A673 (cell line): ENCODE results near the gene GNLY. TPM values are rescaled to one million over a fixed set of nuclear protein-coding genes. Genes with fewer than 3 reads are reported as not detected.

ENCODE experiments used
- BruUV-seq: library from RNA; stranded (reverse); fragments of 400-500 nt; replicated peaks from 2 replicates; lab custom pipeline; 2021; lab: Mats Ljungman, UMichigan
- CTCF ChIA-PET: fragments of 300-600 bp; sonication (Branson Sonifier 250); formaldehyde crosslinking; loops from one replicate; lab custom pipeline; 2022; ENCODE audit warnings: antibody characterized with exemption; lab: Charles Lee
- POLR2A ChIA-PET: fragments of 300-600 bp; sonication (Branson Sonifier 250); formaldehyde crosslinking; loops from one replicate; lab custom pipeline; 2022; ENCODE audit warnings: antibody characterized with exemption; ENCODE audit not compliant: low non-redundant PET; lab: Charles Lee
- DNase-seq: peaks from one replicate; pipeline ENCODE4 v3.0.0-alpha.2; 2015; ENCODE audit warnings: low spot score
- H3K27ac ChIP-seq: fragments of 200-600 bp; sonication (generic); 2 replicates; pipeline ENCODE4 v1.5.1; 2016; ENCODE audit warnings: mixed run types, low read depth, mild to moderate bottlenecking, mixed read lengths, antibody characterized with exemption, low read length; ENCODE audit not compliant: poor library complexity, severe bottlenecking
- H3K27me3 ChIP-seq: fragments of 200-600 bp; sonication (generic); replicated peaks from 2 replicates; pipeline ENCODE4 v1.6.1; 2017; ENCODE audit warnings: mixed run types, low read depth, mild to moderate bottlenecking, mixed read lengths, antibody characterized with exemption, low read length; ENCODE audit not compliant: insufficient read depth, poor library complexity
- H3K36me3 ChIP-seq: fragments of 200-600 bp; sonication (generic); 2 replicates; pipeline ENCODE4 v1.6.1; 2016; ENCODE audit warnings: mixed run types, mild to moderate bottlenecking, mixed read lengths, antibody characterized with exemption, low read length; ENCODE audit not compliant: insufficient read depth, poor library complexity, severe bottlenecking
- H3K4me1 ChIP-seq: fragments of 200-600 bp; sonication (generic); 2 replicates; pipeline ENCODE4 v1.6.1; 2017; ENCODE audit warnings: mixed run types, mild to moderate bottlenecking, mixed read lengths, antibody characterized with exemption, low read length; ENCODE audit not compliant: insufficient read depth, poor library complexity, severe bottlenecking
- H3K4me3 ChIP-seq: fragments of 200-600 bp; sonication (generic); 2 replicates; pipeline ENCODE4 v1.5.1; 2016; ENCODE audit warnings: low read depth, mixed run types, mild to moderate bottlenecking, mixed read lengths, low read length; ENCODE audit not compliant: poor library complexity, severe bottlenecking
- H3K9me3 ChIP-seq: fragments of 200-600 bp; sonication (generic); 2 replicates; pipeline ENCODE4 v1.6.1; 2016; ENCODE audit warnings: mixed run types, low read depth, mild to moderate bottlenecking, mixed read lengths, antibody characterized with exemption, low read length; ENCODE audit not compliant: poor library complexity, severe bottlenecking
- CTCF ChIP-seq: fragments of 300-800, 200-600 bp; sonication (generic); conservative IDR thresholded peaks from 2 replicates; pipeline ENCODE4 v1.5.1; 2017; ENCODE audit warnings: low read depth, mild to moderate bottlenecking, antibody characterized with exemption, low read length, moderate library complexity, mixed read lengths
- EZH2 ChIP-seq: fragments of 200-600 bp; sonication (generic); IDR thresholded peaks from 2 replicates; pipeline ENCODE4 v1.6.1; 2017; ENCODE audit warnings: borderline replicate concordance, low read depth, mild to moderate bottlenecking, mixed read lengths, antibody characterized with exemption, low read length; ENCODE audit not compliant: poor library complexity, severe bottlenecking
- intact Hi-C: fragments of 100-400 bp; cut with micrococcal nuclease; formaldehyde crosslinking; loops from one replicate; pipeline ENCODE4 v1.10.0; 2022; ENCODE audit not compliant: unreplicated experiment
- total RNA-seq: library from RNA; stranded (reverse); gene quantifications from 2 replicates; pipeline ENCODE4 v1.2.3, GENCODE V29; 2021

The GNLY gene
- total RNA-seq, 1 experiment from 2014 or later = not detected

- intact Hi-C loops = loop anchor here (5.0 kb wide), 1 partner anchor 350 kb away; no protein-coding TSS in a partner anchor
- CTCF ChIA-PET = interaction anchor here (1.0 to 1.1 kb wide), 2 partner anchors 86 to 87 kb away, joined by 3 to 4 read pairs; no protein-coding TSS in a partner anchor
- Histone ChIP-seq H3K27ac (no peak overlapping the region), H3K27me3 (no peaks in the 10 kb centered on the region), H3K9me3 (no peaks in the 10 kb centered on the region), H3K36me3 (no peaks in the 10 kb centered on the region), H3K4me1 (no peaks in the 10 kb centered on the region), H3K4me3 (no peak overlapping the region)
- POLR2A ChIA-PET = no interaction called here
- BruUV-seq = no TSS peak
- TF ChIP-seq EZH2 (no peak), CTCF (no peak)
- no peak for DNase-seq
These were observed 33.6 kb downstream of the GNLY start for GRCh38 chr2:85727798-85728197.

GRCh38 chr2:85728342-85728741 lies 34.2 kb downstream of the GNLY start:
- BruUV-seq = no TSS peak

More at GRCh38 chr2:85728342-85728741, 34.2 kb downstream of the GNLY start:
- no peak for TF ChIP-seq CTCF
- TF ChIP-seq EZH2 = no peak
- CTCF ChIA-PET = interaction anchor here (0.6 to 2.2 kb wide), 8 partner anchors 11 to 92 kb away, joined by 3 to 34 read pairs (median 6); no protein-coding TSS in a partner anchor
- DNase-seq = no peak
- no peaks in the 10 kb centered on the region for H3K4me1 ChIP-seq
- no peak overlapping the region for H3K4me3 ChIP-seq
- H3K27ac ChIP-seq = no peak overlapping the region
- H3K9me3 ChIP-seq = no peaks in the 10 kb centered on the region
- POLR2A ChIA-PET = no interaction called here
- intact Hi-C loops = loop anchor here (5.0 kb wide), 1 partner anchor 349 kb away; no protein-coding TSS in a partner anchor
- no peaks in the 10 kb centered on the region for H3K27me3 ChIP-seq
- H3K36me3 ChIP-seq = no peaks in the 10 kb centered on the region
